HCT116 (cell line): ENCODE data around the gene GANC. TPM values are rescaled to one million over a fixed set of nuclear protein-coding genes. Genes with fewer than 3 reads are reported as not detected.

Source experiments
- ATAC-seq: fragments of 200-7000 bp; cut with Tn5 transposase; 2 replicates; pipeline ENCODE4 v1.9.1; 2020; ENCODE audit warnings: mild to moderate bottlenecking, moderate library complexity
- Bru-seq: library from RNA; stranded (reverse); fragments of 400-500 nt; gene quantifications from one replicate; lab custom pipeline; 2021; lab: Mats Ljungman, UMichigan
- BruChase-seq, 2 experiments: library from RNA; stranded (reverse); fragments of 400-500 nt; gene quantifications; one replicate each; lab custom pipeline; 2021; lab: Mats Ljungman, UMichigan
- BruUV-seq: library from RNA; stranded (reverse); fragments of 400-500 nt; replicated peaks from 2 replicates; lab custom pipeline; 2021; lab: Mats Ljungman, UMichigan
- CTCF ChIA-PET: fragments of 300-600 bp; sonication (Branson Sonifier 250); formaldehyde crosslinking; loops from one replicate; lab custom pipeline; 2021; ENCODE audit warnings: antibody characterized with exemption; lab: Charles Lee
- POLR2A ChIA-PET: fragments of 300-600, 350-600 bp; sonication (Branson Sonifier 250); formaldehyde crosslinking; loops from one replicate; lab custom pipeline; 2021; ENCODE audit warnings: antibody characterized with exemption; lab: Charles Lee
- RAD21 ChIA-PET, 2 experiments: fragments of 300-600 bp; sonication (Branson Sonifier 250); formaldehyde crosslinking; loops; one replicate each; lab custom pipeline; 2023; ENCODE audit warnings: low total read pairs in 2 of 2; ENCODE audit not compliant: uncharacterized antibody in 2 of 2, unreplicated experiment in 2 of 2, low non-redundant PET in 1 of 2; lab: Charles Lee
- DNase-seq: peaks from one replicate; pipeline ENCODE4 v3.0.0-alpha.2; 2010; ENCODE audit warnings: low read depth, low spot score
- H2AFZ ChIP-seq: fragments of 200-600 bp; shearing (Covaris generic), sonication (generic); 2 replicates; pipeline ENCODE4 v1.6.1; 2017; ENCODE audit warnings: low read depth, mixed run types, mixed read lengths, antibody characterized with exemption, low read length; ENCODE audit not compliant: poor library complexity, severe bottlenecking
- H3K27ac ChIP-seq: 2 replicates; pipeline ENCODE4 v1.5.1; 2012; ENCODE audit warnings: low read depth, low read length
- H3K27me3 ChIP-seq: fragments of 200-600 bp; sonication (generic); 2 replicates; pipeline ENCODE4 v1.6.1; 2016; ENCODE audit warnings: mixed run types, low read length, mixed read lengths; ENCODE audit not compliant: insufficient read depth
- H3K36me3 ChIP-seq, 2 experiments: fragments of 200-500 bp in 1 of 2; fragments of 200-600 bp in 1 of 2; sonication (Bioruptor generic) in 1 of 2; sonication (generic) in 1 of 2; 2 replicates each; pipeline versions ENCODE4 v1.5.1 to v1.6.1; 2014 to 2016; ENCODE audit warnings: low read length in 2 of 2, inconsistent platforms in 1 of 2, mixed read lengths in 1 of 2, mixed run types in 1 of 2; ENCODE audit not compliant: insufficient read depth in 2 of 2, control insufficient read depth in 1 of 2
- H3K4me1 ChIP-seq, 2 experiments: fragments of 200-600 bp in 1 of 2; sonication (generic) in 1 of 2; 2 replicates each; pipeline versions ENCODE4 v1.5.1 to v1.6.1; 2012 to 2017; ENCODE audit warnings: low read length in 2 of 2, inconsistent platforms in 1 of 2, mild to moderate bottlenecking in 1 of 2, mixed read lengths in 1 of 2, mixed run types in 1 of 2, moderate library complexity in 1 of 2; ENCODE audit not compliant: insufficient read depth in 2 of 2, control insufficient read depth in 1 of 2
- H3K4me2 ChIP-seq: fragments of 200-600 bp; sonication (generic); 2 replicates; pipeline ENCODE4 v1.6.1; 2017; ENCODE audit warnings: mixed run types, low read length, mixed read lengths
- H3K4me3 ChIP-seq, 2 experiments: fragments of 200-600 bp in 1 of 2; sonication (generic) in 1 of 2; replicated peaks in 1 of 2; 2 replicates each; pipeline ENCODE4 v1.5.1; 2011 to 2016; ENCODE audit warnings: low read length in 2 of 2, control low read depth in 1 of 2, low read depth in 1 of 2, mild to moderate bottlenecking in 1 of 2, mixed read lengths in 1 of 2, mixed run types in 1 of 2
- H3K79me2 ChIP-seq: fragments of 200-600 bp; sonication (generic); 2 replicates; pipeline ENCODE4 v1.6.1; 2017; ENCODE audit warnings: mild to moderate bottlenecking, mixed run types, low read length, moderate library complexity, mixed read lengths; ENCODE audit not compliant: insufficient read depth
- H3K9ac ChIP-seq: fragments of 200-600 bp; sonication (generic); 2 replicates; pipeline ENCODE4 v1.6.1; 2016; ENCODE audit warnings: low read length, mixed read lengths
- H3K9me2 ChIP-seq: fragments of 200-600 bp; sonication (generic), shearing (Covaris generic); 2 replicates; pipeline ENCODE4 v1.6.1; 2017; ENCODE audit warnings: mixed run types, mild to moderate bottlenecking, moderate library complexity; ENCODE audit not compliant: insufficient read depth
- H3K9me3 ChIP-seq, 2 experiments: fragments of 200-500 bp in 1 of 2; fragments of 200-600 bp in 1 of 2; sonication (Bioruptor generic) in 1 of 2; sonication (generic) in 1 of 2; 2 replicates each; pipeline ENCODE4 v1.6.1; 2014 to 2017; ENCODE audit warnings: low read length in 2 of 2, mixed read lengths in 2 of 2, inconsistent platforms in 1 of 2, low read depth in 1 of 2, mild to moderate bottlenecking in 1 of 2, mixed run types in 1 of 2, moderate library complexity in 1 of 2; ENCODE audit not compliant: control insufficient read depth in 1 of 2, insufficient read depth in 1 of 2
- H4K20me1 ChIP-seq: fragments of 200-600 bp; sonication (generic), shearing (Covaris generic); 2 replicates; pipeline ENCODE4 v1.6.1; 2017; ENCODE audit warnings: mixed run types, mild to moderate bottlenecking, moderate library complexity; ENCODE audit not compliant: insufficient read depth
- CEBPB ChIP-seq: IDR thresholded peaks from 2 replicates; pipeline ENCODE4 v1.6.1; 2012; ENCODE audit warnings: low read depth
- ELF1 ChIP-seq: IDR thresholded peaks from 2 replicates; pipeline ENCODE4 v1.6.1; 2012; ENCODE audit warnings: low read depth, borderline replicate concordance
- EZH2 ChIP-seq: fragments of 200-600 bp; sonication (generic); IDR thresholded peaks from 2 replicates; pipeline ENCODE4 v1.6.1; 2017; ENCODE audit warnings: antibody characterized with exemption, mixed run types
- EZH2phosphoT487 ChIP-seq: fragments of 200-600 bp; IDR thresholded peaks from 2 replicates; pipeline ENCODE4 v1.6.1; 2018; ENCODE audit warnings: antibody characterized with exemption, borderline replicate concordance
- POLR2A ChIP-seq: IDR thresholded peaks from 2 replicates; pipeline ENCODE4 v1.7.0; 2011; ENCODE audit warnings: borderline replicate concordance; ENCODE audit not compliant: insufficient read depth, insufficient read length; ENCODE audit errors: extremely low read depth
- POLR2AphosphoS5 ChIP-seq: IDR thresholded peaks from 2 replicates; pipeline ENCODE4 v1.6.1; 2011; ENCODE audit warnings: mild to moderate bottlenecking, low read depth, low read length, moderate library complexity
- SIN3A ChIP-seq: IDR thresholded peaks from 2 replicates; pipeline ENCODE4 v1.6.1; 2012; ENCODE audit warnings: low read depth
- SP1 ChIP-seq: IDR thresholded peaks from 2 replicates; pipeline ENCODE4 v1.6.1; 2012; ENCODE audit warnings: low read depth
- TCF7L2 ChIP-seq: IDR thresholded peaks from 2 replicates; pipeline ENCODE4 v1.7.0; 2011; ENCODE audit warnings: borderline replicate concordance, inconsistent platforms; ENCODE audit not compliant: insufficient read depth, insufficient read length; ENCODE audit errors: extremely low read depth
- YY1 ChIP-seq: IDR thresholded peaks from 2 replicates; pipeline ENCODE4 v1.6.1; 2011; ENCODE audit warnings: low read length, low read depth, moderate library complexity, mild to moderate bottlenecking; ENCODE audit not compliant: insufficient replicate concordance; ENCODE audit errors: extremely low read depth
- ZNF274 ChIP-seq: fragments of 200-500 bp; sonication (Bioruptor generic); IDR thresholded peaks from 2 replicates; pipeline ENCODE4 v1.6.1; 2014; ENCODE audit warnings: mild to moderate bottlenecking, low read depth, low read length, inconsistent platforms
- intact Hi-C: fragments of 100-400 bp; cut with micrococcal nuclease; formaldehyde crosslinking; loops from 2 replicates; pipeline ENCODE4 v1.10.0; 2022
- long read RNA-seq: library from polyadenylated mRNA; unstranded; transcript quantifications from one replicate; pipeline ENCODE4 v2.0.0, GENCODE V29; 2021; ENCODE audit not compliant: unreplicated experiment
- polyA plus RNA-seq: library from polyadenylated mRNA; unstranded; fragments of >200 nt; gene quantifications from 2 replicates; pipeline ENCODE4 v1.2.1, GENCODE V29; 2012; ENCODE audit warnings: missing spikeins
- total RNA-seq: library from RNA; stranded (reverse); gene quantifications from one replicate; pipeline ENCODE4 v1.2.1, GENCODE V29; 2021; ENCODE audit not compliant: unreplicated experiment
- TF ChIP-seq, protein P1 (sequence below), 3 experiments: fragments of 200-600 bp in 1 of 3; sonication (generic) in 1 of 3; IDR thresholded peaks in 2 of 3; conservative IDR thresholded peaks in 1 of 3; 2 replicates each; pipeline ENCODE4 v1.5.1; 2012 to 2017; ENCODE audit warnings: low read depth in 2 of 3, low read length in 2 of 3, antibody characterized with exemption in 1 of 3, borderline replicate concordance in 1 of 3, control low read depth in 1 of 3, mild to moderate bottlenecking in 1 of 3, mixed read lengths in 1 of 3, mixed run types in 1 of 3, moderate library complexity in 1 of 3; ENCODE audit not compliant: insufficient read depth in 1 of 3
- TF ChIP-seq, protein P2 (sequence below): IDR thresholded peaks from 2 replicates; pipeline ENCODE4 v1.6.1; 2011; ENCODE audit warnings: mild to moderate bottlenecking, low read length, moderate library complexity; ENCODE audit not compliant: insufficient replicate concordance; ENCODE audit errors: extremely low read depth
- TF ChIP-seq, protein P3 (sequence below): IDR thresholded peaks from 2 replicates; pipeline ENCODE4 v1.6.1; 2012

Gene GANC, protein sequence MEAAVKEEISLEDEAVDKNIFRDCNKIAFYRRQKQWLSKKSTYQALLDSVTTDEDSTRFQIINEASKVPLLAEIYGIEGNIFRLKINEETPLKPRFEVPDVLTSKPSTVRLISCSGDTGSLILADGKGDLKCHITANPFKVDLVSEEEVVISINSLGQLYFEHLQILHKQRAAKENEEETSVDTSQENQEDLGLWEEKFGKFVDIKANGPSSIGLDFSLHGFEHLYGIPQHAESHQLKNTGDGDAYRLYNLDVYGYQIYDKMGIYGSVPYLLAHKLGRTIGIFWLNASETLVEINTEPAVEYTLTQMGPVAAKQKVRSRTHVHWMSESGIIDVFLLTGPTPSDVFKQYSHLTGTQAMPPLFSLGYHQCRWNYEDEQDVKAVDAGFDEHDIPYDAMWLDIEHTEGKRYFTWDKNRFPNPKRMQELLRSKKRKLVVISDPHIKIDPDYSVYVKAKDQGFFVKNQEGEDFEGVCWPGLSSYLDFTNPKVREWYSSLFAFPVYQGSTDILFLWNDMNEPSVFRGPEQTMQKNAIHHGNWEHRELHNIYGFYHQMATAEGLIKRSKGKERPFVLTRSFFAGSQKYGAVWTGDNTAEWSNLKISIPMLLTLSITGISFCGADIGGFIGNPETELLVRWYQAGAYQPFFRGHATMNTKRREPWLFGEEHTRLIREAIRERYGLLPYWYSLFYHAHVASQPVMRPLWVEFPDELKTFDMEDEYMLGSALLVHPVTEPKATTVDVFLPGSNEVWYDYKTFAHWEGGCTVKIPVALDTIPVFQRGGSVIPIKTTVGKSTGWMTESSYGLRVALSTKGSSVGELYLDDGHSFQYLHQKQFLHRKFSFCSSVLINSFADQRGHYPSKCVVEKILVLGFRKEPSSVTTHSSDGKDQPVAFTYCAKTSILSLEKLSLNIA (N-terminal part only)
- total RNA-seq (13.1 TPM), Bru-seq, nascent RNA (percentile 47 among the genes with signal in this experiment), BruChase-seq, experiment 1, labeled RNA remaining after a 6-hour chase (percentile 48 among the genes with signal in this experiment), BruChase-seq, experiment 2, labeled RNA remaining after a 2-hour chase (percentile 53 among the genes with signal in this experiment)
- polyA plus RNA-seq = 5.0 and 8.2 TPM in 2 replicates
- long read RNA-seq, partial matches to known transcripts = 0 of 7 reads
- long read RNA-seq, other reads (novel, unspliced or antisense) = 5 of 7 reads

DNA sequence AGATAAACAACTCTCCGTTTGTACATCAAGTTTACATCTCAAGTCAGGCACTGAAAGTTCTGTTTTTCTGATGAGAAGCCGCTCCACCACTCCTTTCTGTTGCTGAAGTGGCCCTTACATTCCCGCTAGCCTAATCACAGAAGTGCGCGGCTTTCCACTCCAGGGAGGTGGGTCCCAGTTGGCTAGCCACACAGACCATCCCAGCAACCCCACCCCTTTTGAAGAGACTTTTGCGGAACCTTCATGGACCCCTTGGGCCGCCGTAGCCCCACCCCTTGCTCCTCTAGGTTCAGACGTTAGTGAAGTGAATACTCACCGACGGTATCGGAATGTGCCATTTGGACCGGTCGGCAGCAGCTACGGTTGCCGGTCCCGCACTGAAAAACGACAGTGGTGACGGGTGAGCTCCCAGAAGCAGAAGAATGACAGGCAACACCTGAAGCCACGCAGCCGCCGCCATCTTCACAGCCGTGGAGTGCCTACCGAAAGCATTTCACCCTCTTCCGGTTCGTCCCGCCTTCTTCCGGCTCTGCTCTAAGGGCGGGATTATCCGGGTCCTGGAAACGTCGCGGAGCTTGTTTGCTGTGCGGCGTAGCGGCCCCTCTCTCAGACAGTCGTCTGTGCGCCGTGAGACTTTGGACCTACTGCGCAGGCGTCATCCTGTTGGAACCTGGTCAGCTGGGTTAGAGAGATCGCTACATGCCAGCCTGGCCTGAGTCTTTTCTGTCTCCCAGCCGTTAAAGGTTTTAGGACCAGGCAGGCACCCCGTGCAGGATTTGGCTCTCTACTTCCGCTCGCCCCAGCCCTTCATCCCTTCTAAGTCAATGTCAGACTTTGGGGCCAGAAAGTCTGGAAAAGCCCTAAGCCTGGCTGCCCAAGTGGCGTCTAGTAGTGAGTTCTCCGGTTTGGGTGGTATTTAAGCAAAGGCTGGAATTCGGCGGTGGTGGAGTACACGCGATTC lies at the start of gene GANC, which contains the start of gene TMEM87A:
TSS of gene GANC (plus strand) at position 263 of the 961 bp plus-strand sequence. CDS start 1,281 bp downstream, outside the sequence.
TSS of gene TMEM87A (minus strand) at position 495 of the 961 bp plus-strand sequence. CDS start at position 460, 35 bp downstream.
- intact Hi-C loops = no loop called here
- DNase-seq (peak; percentile 97), ATAC-seq (peak; percentile 97)
- no peaks in the 10 kb centered on the region for H3K9me3 ChIP-seq
- H3K27ac ChIP-seq = peak within 1 kb of the TSS; percentile 92
- H3K4me3 ChIP-seq = peak within 1 kb of the TSS; percentile 55 to 77
- H4K20me1 ChIP-seq = peaks cover 9% of the 10 kb centered on the region; the same call in 1 of the 2 replicates
- H3K9ac ChIP-seq = peak within 1 kb of the TSS; percentile 72
- TSS peak; percentile 70 for BruUV-seq
- no peaks in the 10 kb centered on the region for H3K9me2 ChIP-seq
- H3K79me2 ChIP-seq = peaks cover 47% of the 10 kb centered on the region
- H3K4me2 ChIP-seq = peak within 1 kb of the TSS; percentile 86
- ChIA-PET CTCF (interaction anchor here (1.4 kb wide), 1 partner anchor 112 kb away, joined by 8 read pairs; no protein-coding TSS in a partner anchor), RAD21 (no interaction called here), POLR2A (interaction anchor here (0.6 to 1.0 kb wide), 10 partner anchors 9 to 1560 kb away, joined by 3 to 6 read pairs (median 3); no protein-coding TSS in a partner anchor)
- H3K4me1 ChIP-seq = peaks cover 6 to 17% of the 10 kb centered on the region in 2 experiments; a peak in 3 of 4 replicates
- no peak within 1 kb of the TSS for H2AFZ ChIP-seq
- peaks cover 0 to 3% of the 10 kb centered on the region in 2 experiments; a peak in 1 of 4 replicates for H3K36me3 ChIP-seq
- H3K27me3 ChIP-seq = no peaks in the 10 kb centered on the region
- TF ChIP-seq EZH2phosphoT487 (no peak), YY1 (peak; percentile 89), EZH2 (no peak), ELF1 (peak; percentile 81), SIN3A (peak; percentile 91), TCF7L2 (peak; percentile 55), ZNF274 (no peak), CEBPB (no peak), POLR2A (peak; percentile 92), POLR2AphosphoS5 (peak; percentile 92), SP1 (peak; percentile 57)
- TF ChIP-seq, protein P1, sequence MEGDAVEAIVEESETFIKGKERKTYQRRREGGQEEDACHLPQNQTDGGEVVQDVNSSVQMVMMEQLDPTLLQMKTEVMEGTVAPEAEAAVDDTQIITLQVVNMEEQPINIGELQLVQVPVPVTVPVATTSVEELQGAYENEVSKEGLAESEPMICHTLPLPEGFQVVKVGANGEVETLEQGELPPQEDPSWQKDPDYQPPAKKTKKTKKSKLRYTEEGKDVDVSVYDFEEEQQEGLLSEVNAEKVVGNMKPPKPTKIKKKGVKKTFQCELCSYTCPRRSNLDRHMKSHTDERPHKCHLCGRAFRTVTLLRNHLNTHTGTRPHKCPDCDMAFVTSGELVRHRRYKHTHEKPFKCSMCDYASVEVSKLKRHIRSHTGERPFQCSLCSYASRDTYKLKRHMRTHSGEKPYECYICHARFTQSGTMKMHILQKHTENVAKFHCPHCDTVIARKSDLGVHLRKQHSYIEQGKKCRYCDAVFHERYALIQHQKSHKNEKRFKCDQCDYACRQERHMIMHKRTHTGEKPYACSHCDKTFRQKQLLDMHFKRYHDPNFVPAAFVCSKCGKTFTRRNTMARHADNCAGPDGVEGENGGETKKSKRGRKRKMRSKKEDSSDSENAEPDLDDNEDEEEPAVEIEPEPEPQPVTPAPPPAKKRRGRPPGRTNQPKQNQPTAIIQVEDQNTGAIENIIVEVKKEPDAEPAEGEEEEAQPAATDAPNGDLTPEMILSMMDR (IDR thresholded peaks at IDR 0.05 in 2 of 3, conservative IDR thresholded peaks at IDR 0.05 in 1 of 3; ENCODE audit: borderline replicate concordance in 1 of 3, insufficient read depth in 1 of 3, low read depth in 2 of 3, low read length in 2 of 3) = no peak
- TF ChIP-seq, protein P2, sequence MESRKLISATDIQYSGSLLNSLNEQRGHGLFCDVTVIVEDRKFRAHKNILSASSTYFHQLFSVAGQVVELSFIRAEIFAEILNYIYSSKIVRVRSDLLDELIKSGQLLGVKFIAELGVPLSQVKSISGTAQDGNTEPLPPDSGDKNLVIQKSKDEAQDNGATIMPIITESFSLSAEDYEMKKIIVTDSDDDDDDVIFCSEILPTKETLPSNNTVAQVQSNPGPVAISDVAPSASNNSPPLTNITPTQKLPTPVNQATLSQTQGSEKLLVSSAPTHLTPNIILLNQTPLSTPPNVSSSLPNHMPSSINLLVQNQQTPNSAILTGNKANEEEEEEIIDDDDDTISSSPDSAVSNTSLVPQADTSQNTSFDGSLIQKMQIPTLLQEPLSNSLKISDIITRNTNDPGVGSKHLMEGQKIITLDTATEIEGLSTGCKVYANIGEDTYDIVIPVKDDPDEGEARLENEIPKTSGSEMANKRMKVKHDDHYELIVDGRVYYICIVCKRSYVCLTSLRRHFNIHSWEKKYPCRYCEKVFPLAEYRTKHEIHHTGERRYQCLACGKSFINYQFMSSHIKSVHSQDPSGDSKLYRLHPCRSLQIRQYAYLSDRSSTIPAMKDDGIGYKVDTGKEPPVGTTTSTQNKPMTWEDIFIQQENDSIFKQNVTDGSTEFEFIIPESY = no peak
- TF ChIP-seq, protein P3, sequence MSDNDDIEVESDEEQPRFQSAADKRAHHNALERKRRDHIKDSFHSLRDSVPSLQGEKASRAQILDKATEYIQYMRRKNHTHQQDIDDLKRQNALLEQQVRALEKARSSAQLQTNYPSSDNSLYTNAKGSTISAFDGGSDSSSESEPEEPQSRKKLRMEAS = peak; percentile 81
